ENCODE data around the gene MIF.
"Not testable (repeated sequence)": the region's sequence is repeated elsewhere in the genome, so short reads cannot be mapped to it uniquely, and the experiment has no call there.

Gene MIF

DNA sequence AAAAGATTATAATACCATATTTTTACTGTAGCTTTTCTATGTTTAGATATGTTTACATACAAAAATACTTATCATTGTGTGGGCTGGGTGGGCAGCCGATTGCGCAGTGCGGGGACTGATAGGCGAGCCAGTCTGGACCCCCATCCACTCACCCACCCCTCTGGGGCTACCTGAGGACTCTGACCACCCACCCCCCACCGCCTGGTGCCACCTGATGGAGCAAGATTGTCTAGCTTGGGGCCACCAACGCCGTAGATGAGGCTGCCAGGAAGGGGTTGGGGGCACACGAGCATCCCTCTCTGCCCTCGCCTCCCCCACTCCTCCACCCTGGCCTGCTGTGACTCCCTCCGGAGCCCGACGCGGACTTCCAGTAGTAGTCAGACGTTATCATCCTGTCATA lies 32.4 kb downstream of the MIF start:
- Histone ChIP-seq H3K36me3 (peaks cover 34% of the 10 kb centered on the region), H3K27me3 (no peaks in the 10 kb centered on the region), H3K27ac (no peak overlapping the region), H3K4me1 (ENCODE audit: control insufficient read depth in 1 of 2, insufficient read depth in 1 of 2, low read depth in 1 of 2, low read length in 1 of 2) (peaks cover 0 to 6% of the 10 kb centered on the region in 2 experiments), H3K9me3 (no peaks in the 10 kb centered on the region), H3K4me3 (ENCODE audit: low read depth in 1 of 2, low read length in 1 of 2) (no peak overlapping the region)
- no peak for TF ChIP-seq CTCF (IDR thresholded peaks at IDR 0.05)

GRCh38 chr22:23938328-23939016 lies 44.3 kb downstream of the MIF start:
- no peaks in the 10 kb centered on the region for H3K4me1 ChIP-seq (ENCODE audit: control insufficient read depth in 1 of 2, insufficient read depth in 1 of 2, low read depth in 1 of 2, low read length in 1 of 2)
- H3K4me3 ChIP-seq (ENCODE audit: low read depth in 1 of 2, low read length in 1 of 2) = no peak overlapping the region
- TF ChIP-seq CTCF (IDR thresholded peaks at IDR 0.05) = no peak
- H3K27me3 ChIP-seq = no peaks in the 10 kb centered on the region
- H3K9me3 ChIP-seq = no peaks in the 10 kb centered on the region
- no peaks in the 10 kb centered on the region for H3K36me3 ChIP-seq
- no peak overlapping the region for H3K27ac ChIP-seq

- no peaks in the 10 kb centered on the region for H3K36me3 ChIP-seq
- no peak overlapping the region for H3K27ac ChIP-seq
- no peaks in the 10 kb centered on the region for H3K4me1 ChIP-seq (ENCODE audit: control insufficient read depth in 1 of 2, insufficient read depth in 1 of 2, low read depth in 1 of 2, low read length in 1 of 2)
- H3K4me3 ChIP-seq (ENCODE audit: low read depth in 1 of 2, low read length in 1 of 2) = no peak overlapping the region
- H3K9me3 ChIP-seq = no peaks in the 10 kb centered on the region
- H3K27me3 ChIP-seq = no peaks in the 10 kb centered on the region
- no peak for TF ChIP-seq CTCF (IDR thresholded peaks at IDR 0.05)
Observed at GRCh38 chr22:23939017-23939357, 44.8 kb downstream of the MIF start.

DNA sequence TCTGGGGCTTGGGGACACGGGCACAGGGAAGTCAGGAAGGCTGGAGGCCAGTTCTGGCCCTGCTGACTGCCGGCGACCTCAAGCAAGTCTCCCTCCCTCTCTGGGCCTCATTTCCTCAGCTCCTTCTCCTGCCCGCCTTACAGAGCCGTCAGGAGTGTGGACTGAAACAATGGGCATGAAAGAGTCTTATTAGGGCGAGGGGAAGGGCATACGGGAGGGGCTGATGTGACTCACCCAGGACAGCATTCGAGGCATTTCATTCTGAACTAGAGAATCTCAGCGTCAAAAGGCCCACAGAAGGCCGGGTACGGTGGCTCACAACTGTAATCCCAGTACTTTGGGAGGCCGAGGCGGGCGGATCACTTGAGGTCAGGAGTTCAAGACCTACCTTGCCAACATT lies 46.0 kb downstream of the MIF start:
- not testable (repeated sequence) for H3K4me3 ChIP-seq (ENCODE audit: low read depth in 1 of 2, low read length in 1 of 2); H3K36me3 ChIP-seq; H3K27ac ChIP-seq; H3K4me1 ChIP-seq (ENCODE audit: control insufficient read depth in 1 of 2, insufficient read depth in 1 of 2, low read depth in 1 of 2, low read length in 1 of 2); H3K27me3 ChIP-seq; H3K9me3 ChIP-seq
